Measurements from ENCODE around the gene TUBG2. TPM values are rescaled to one million over a fixed set of nuclear protein-coding genes. Genes with fewer than 3 reads are reported as not detected.

The TUBG2 gene
- total RNA-seq, 1 experiment from 2014 or later = 28.3 TPM

DNA sequence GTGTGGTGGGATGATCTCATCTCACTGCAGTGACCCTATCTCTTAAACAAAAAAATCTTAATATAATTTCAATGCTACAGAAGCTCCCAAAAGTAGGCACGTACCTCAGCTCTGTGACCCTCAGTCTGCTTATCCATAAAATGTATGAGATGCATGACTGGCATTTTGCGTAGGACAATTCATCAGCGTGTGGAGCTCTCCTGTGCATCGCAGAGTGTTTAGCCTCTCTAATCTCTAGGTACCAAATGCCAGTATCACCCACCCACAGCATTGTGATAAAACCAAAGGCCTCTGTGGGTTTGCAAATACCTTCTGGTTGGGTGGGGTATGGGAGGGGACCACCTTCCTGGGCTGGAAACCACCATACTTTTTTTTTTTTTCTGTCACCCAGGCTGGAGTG lies 19.0 kb upstream of the TUBG2 start:
- BruUV-seq (replicated peaks) = no TSS peak
- ChIA-PET POLR2A (ENCODE audit: unreplicated experiment) (no interaction called here), CTCF (no interaction called here)

GRCh38 chr17:42642336-42642735 lies 16.7 kb upstream of the TUBG2 start:
- no TSS peak for BruUV-seq (replicated peaks)
- intact Hi-C loops (cut with micrococcal nuclease; ENCODE audit: unreplicated experiment) = no loop called here
- H2AFZ ChIP-seq = no peak overlapping the region
- H3K4me1 ChIP-seq (replicated peaks; ENCODE audit: insufficient read depth) = no peaks in the 10 kb centered on the region
- CTCF ChIA-PET = no interaction called here
- H3K27ac ChIP-seq = no peak overlapping the region
- POLR2A ChIA-PET (ENCODE audit: unreplicated experiment) = no interaction called here
- no peaks in the 10 kb centered on the region for H3K36me3 ChIP-seq (ENCODE audit: low read depth)
- no peak for DNase-seq
- H3K9me2 ChIP-seq (ENCODE audit: insufficient read depth) = no peaks in the 10 kb centered on the region
- no peaks in the 10 kb centered on the region for H3F3A ChIP-seq (ENCODE audit: insufficient read depth, low read depth)
- H3K9me3 ChIP-seq (ENCODE audit: insufficient read depth, low read depth) = no peaks in the 10 kb centered on the region
- H3K4me3 ChIP-seq = no peak overlapping the region
- no peaks in the 10 kb centered on the region for H3K79me2 ChIP-seq (ENCODE audit: low read depth)
- H3K4me2 ChIP-seq = no peak overlapping the region
- no peak for TF ChIP-seq CTCF (conservative IDR thresholded peaks at IDR 0.05)
- no peak for TF ChIP-seq EZH2 (IDR thresholded peaks at IDR 0.05; ENCODE audit: low read depth)
- H3K27me3 ChIP-seq (ENCODE audit: insufficient read depth, low read depth) = no peaks in the 10 kb centered on the region
- H4K20me1 ChIP-seq (ENCODE audit: insufficient read depth) = no peaks in the 10 kb centered on the region

More for the DNA sequence above, 19.0 kb upstream of the TUBG2 start:
- H3K27ac ChIP-seq = no peak overlapping the region
- no peaks in the 10 kb centered on the region for H3K27me3 ChIP-seq (ENCODE audit: insufficient read depth, low read depth)
- H3K4me2 ChIP-seq = no peak overlapping the region
- no peaks in the 10 kb centered on the region for H3K36me3 ChIP-seq (ENCODE audit: low read depth)
- no peak for DNase-seq
- H3K9me2 ChIP-seq (ENCODE audit: insufficient read depth) = no peaks in the 10 kb centered on the region
- no peaks in the 10 kb centered on the region for H4K20me1 ChIP-seq (ENCODE audit: insufficient read depth)
- H3K79me2 ChIP-seq (ENCODE audit: low read depth) = no peaks in the 10 kb centered on the region
- intact Hi-C loops (cut with micrococcal nuclease; ENCODE audit: unreplicated experiment) = no loop called here
- H3K9me3 ChIP-seq (ENCODE audit: insufficient read depth, low read depth) = no peaks in the 10 kb centered on the region
- no peak overlapping the region for H2AFZ ChIP-seq
- H3K4me1 ChIP-seq (replicated peaks; ENCODE audit: insufficient read depth) = no peaks in the 10 kb centered on the region
- TF ChIP-seq EZH2 (IDR thresholded peaks at IDR 0.05; ENCODE audit: low read depth) = no peak
- TF ChIP-seq CTCF (conservative IDR thresholded peaks at IDR 0.05) = no peak
- H3K4me3 ChIP-seq = no peak overlapping the region
- no peaks in the 10 kb centered on the region for H3F3A ChIP-seq (ENCODE audit: insufficient read depth, low read depth)

DNA sequence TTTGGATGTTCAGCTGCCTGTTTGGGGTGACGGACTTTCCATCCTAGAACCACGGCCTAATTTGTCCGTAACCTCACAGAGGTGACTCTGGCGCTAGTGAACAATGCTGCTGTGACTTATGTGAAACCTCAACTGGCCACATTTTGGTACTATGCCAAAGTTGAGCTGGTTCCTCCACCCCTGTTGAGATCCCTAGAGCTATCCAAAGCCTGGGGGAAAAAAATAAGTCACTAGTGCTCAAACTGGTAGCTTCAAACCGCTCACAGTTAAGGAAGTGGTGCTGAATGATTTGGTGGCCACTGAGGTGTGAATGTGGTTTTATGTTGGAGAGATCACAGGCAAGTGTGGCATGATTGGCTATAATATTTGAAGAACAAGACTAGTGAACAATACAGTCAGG lies 11.3 kb upstream of the TUBG2 start:
- no peaks in the 10 kb centered on the region for H3K9me2 ChIP-seq (ENCODE audit: insufficient read depth)
- peak; percentile 23 to 57 for DNase-seq
- no peak overlapping the region for H2AFZ ChIP-seq
- H3F3A ChIP-seq (ENCODE audit: insufficient read depth, low read depth) = 0 out of 2 replicates have a peak, but pooled peaks cover 6% of the 10 kb centered on the region
- TF ChIP-seq EZH2 (IDR thresholded peaks at IDR 0.05; ENCODE audit: low read depth) = no peak
- no peak for TF ChIP-seq CTCF (conservative IDR thresholded peaks at IDR 0.05)
- no peak overlapping the region for H3K27ac ChIP-seq
- intact Hi-C loops (cut with micrococcal nuclease; ENCODE audit: unreplicated experiment) = no loop called here
- CTCF ChIA-PET = interaction anchor here (0.7 kb wide), 2 partner anchors 70 to 127 kb away, joined by 3 read pairs; partner anchors contain the start of gene PSMC3IP
- H3K79me2 ChIP-seq (ENCODE audit: low read depth) = no peaks in the 10 kb centered on the region
- no peaks in the 10 kb centered on the region for H3K27me3 ChIP-seq (ENCODE audit: insufficient read depth, low read depth)
- H3K36me3 ChIP-seq (ENCODE audit: low read depth) = no peaks in the 10 kb centered on the region
- no peaks in the 10 kb centered on the region for H3K9me3 ChIP-seq (ENCODE audit: insufficient read depth, low read depth)
- POLR2A ChIA-PET (ENCODE audit: unreplicated experiment) = no interaction called here
- H3K4me3 ChIP-seq = no peak overlapping the region
- 0 out of 2 replicates have a peak, but pooled peaks cover 4% of the 10 kb centered on the region for H3K4me1 ChIP-seq (replicated peaks; ENCODE audit: insufficient read depth)
- no peak overlapping the region for H3K4me2 ChIP-seq
- BruUV-seq (replicated peaks) = no TSS peak
- H4K20me1 ChIP-seq (ENCODE audit: insufficient read depth) = no peaks in the 10 kb centered on the region

Measured in PC-9 (cell line).